ENCODE results near the gene SYMPK.

SYMPK gene

GRCh38 chr19:45901432-45901911 lies 38.5 kb upstream of the SYMPK start:
- H4K20me1 ChIP-seq (ENCODE audit: insufficient read depth, low read length) = 0 out of 2 replicates have a peak, but pooled peaks cover 4% of the 10 kb centered on the region
- ATAC-seq (ENCODE audit: insufficient read depth, low read depth) = no peak
- no peak for TF ChIP-seq EZH2 (IDR thresholded peaks at IDR 0.05; ENCODE audit: borderline replicate concordance, low read depth, low read length, severe bottlenecking)
- TF ChIP-seq, protein P1, sequence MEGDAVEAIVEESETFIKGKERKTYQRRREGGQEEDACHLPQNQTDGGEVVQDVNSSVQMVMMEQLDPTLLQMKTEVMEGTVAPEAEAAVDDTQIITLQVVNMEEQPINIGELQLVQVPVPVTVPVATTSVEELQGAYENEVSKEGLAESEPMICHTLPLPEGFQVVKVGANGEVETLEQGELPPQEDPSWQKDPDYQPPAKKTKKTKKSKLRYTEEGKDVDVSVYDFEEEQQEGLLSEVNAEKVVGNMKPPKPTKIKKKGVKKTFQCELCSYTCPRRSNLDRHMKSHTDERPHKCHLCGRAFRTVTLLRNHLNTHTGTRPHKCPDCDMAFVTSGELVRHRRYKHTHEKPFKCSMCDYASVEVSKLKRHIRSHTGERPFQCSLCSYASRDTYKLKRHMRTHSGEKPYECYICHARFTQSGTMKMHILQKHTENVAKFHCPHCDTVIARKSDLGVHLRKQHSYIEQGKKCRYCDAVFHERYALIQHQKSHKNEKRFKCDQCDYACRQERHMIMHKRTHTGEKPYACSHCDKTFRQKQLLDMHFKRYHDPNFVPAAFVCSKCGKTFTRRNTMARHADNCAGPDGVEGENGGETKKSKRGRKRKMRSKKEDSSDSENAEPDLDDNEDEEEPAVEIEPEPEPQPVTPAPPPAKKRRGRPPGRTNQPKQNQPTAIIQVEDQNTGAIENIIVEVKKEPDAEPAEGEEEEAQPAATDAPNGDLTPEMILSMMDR (IDR thresholded peaks at IDR 0.05; ENCODE audit: borderline replicate concordance, extremely low read depth, low read length, poor library complexity, severe bottlenecking) = no peak
- DNase-seq = peak; percentile 48
- peak overlapping the region; percentile 68 for H3K4me2 ChIP-seq (ENCODE audit: insufficient read depth, low read length)
- H3K27me3 ChIP-seq (ENCODE audit: insufficient read depth, low read length, poor library complexity) = no peaks in the 10 kb centered on the region
- no peaks in the 10 kb centered on the region for H3K9me3 ChIP-seq (ENCODE audit: insufficient read depth, low read length, severe bottlenecking)
- peaks cover 27% of the 10 kb centered on the region for H3K4me1 ChIP-seq (ENCODE audit: insufficient read depth, low read length)
- H3K9ac ChIP-seq (ENCODE audit: low read depth, low read length) = peak overlapping the region; percentile 80; the same call in 1 of the 2 replicates
- H3K4me3 ChIP-seq (ENCODE audit: low read depth in 1 of 2, low read length in 2 of 2) = peak overlapping the region; percentile 71 to 87; a peak in 3 of 4 replicates
- H3K79me2 ChIP-seq (ENCODE audit: insufficient read depth, low read length) = peaks cover 28% of the 10 kb centered on the region
- H3K27ac ChIP-seq (ENCODE audit: low read length) = no peak overlapping the region
- no peak overlapping the region for H2AFZ ChIP-seq (ENCODE audit: low read depth, low read length)
- peaks cover 38% of the 10 kb centered on the region for H3K36me3 ChIP-seq (ENCODE audit: insufficient read depth, low read length)

DNA sequence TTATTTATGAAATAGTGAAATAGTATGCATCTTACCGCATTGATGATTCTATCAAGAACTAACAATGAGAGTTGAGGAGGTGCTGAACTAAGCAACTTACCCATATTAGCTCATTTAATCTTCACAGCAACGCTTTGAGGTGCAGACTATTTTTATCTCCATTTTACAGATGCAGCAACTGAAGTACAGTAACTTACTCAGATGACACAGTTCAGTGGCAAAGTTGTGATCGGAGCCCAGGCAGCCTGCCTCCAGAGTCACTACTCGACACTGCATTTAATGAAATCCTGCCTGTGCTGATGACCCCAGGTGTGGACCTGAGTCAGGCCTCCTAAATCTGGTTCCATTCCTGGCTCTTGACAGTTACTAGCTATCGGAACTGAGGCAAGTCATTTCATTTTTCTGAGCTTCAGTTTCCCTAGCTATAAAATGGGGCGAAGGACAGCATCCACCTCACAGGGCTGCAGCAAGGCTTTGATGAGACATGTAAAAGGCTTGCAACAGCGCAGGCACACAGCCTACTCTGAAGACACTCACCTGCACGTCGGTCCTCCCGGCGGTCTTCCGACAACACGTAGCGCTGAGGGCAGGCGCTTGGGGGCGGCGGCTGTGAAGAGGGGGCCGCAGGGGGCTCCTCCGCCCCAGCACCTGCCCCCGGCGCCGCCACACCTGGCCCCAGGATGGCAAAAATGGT lies 37.9 kb upstream of the SYMPK start:
- ATAC-seq (ENCODE audit: insufficient read depth, low read depth) = no peak

GRCh38 chr19:45899919-45900589 lies 37.1 kb upstream of the SYMPK start:
- H3K27ac ChIP-seq (ENCODE audit: low read length) = no peak overlapping the region
- H3K79me2 ChIP-seq (ENCODE audit: insufficient read depth, low read length) = peaks cover 28% of the 10 kb centered on the region
- TF ChIP-seq, protein P1 (IDR thresholded peaks at IDR 0.05; ENCODE audit: borderline replicate concordance, extremely low read depth, low read length, poor library complexity, severe bottlenecking) = no peak
- no peak for TF ChIP-seq EZH2 (IDR thresholded peaks at IDR 0.05; ENCODE audit: borderline replicate concordance, low read depth, low read length, severe bottlenecking)
- peaks cover 4% of the 10 kb centered on the region; the same call in 1 of the 2 replicates for H4K20me1 ChIP-seq (ENCODE audit: insufficient read depth, low read length)
- peak overlapping the region; percentile 68; the same call in 1 of the 2 replicates for H3K4me2 ChIP-seq (ENCODE audit: insufficient read depth, low read length)
- no peak overlapping the region for H2AFZ ChIP-seq (ENCODE audit: low read depth, low read length)
- H3K36me3 ChIP-seq (ENCODE audit: insufficient read depth, low read length) = peaks cover 49% of the 10 kb centered on the region
- H3K4me1 ChIP-seq (ENCODE audit: insufficient read depth, low read length) = peaks cover 27% of the 10 kb centered on the region
- no peak for ATAC-seq (ENCODE audit: insufficient read depth, low read depth)
- H3K9me3 ChIP-seq (ENCODE audit: insufficient read depth, low read length, severe bottlenecking) = no peaks in the 10 kb centered on the region
- DNase-seq = no peak
- no peak overlapping the region for H3K4me3 ChIP-seq (ENCODE audit: low read depth in 1 of 2, low read length in 2 of 2)
- no peak overlapping the region for H3K9ac ChIP-seq (ENCODE audit: low read depth, low read length)
- no peaks in the 10 kb centered on the region for H3K27me3 ChIP-seq (ENCODE audit: insufficient read depth, low read length, poor library complexity)

More for the DNA sequence above, 37.9 kb upstream of the SYMPK start:
- peak overlapping the region in 1 of 2 experiments; percentile 87; a peak in 2 of 4 replicates for H3K4me3 ChIP-seq (ENCODE audit: low read depth in 1 of 2, low read length in 2 of 2)
- H3K4me2 ChIP-seq (ENCODE audit: insufficient read depth, low read length) = peak overlapping the region; percentile 68
- H4K20me1 ChIP-seq (ENCODE audit: insufficient read depth, low read length) = peaks cover 4% of the 10 kb centered on the region; the same call in 1 of the 2 replicates
- H3K9me3 ChIP-seq (ENCODE audit: insufficient read depth, low read length, severe bottlenecking) = no peaks in the 10 kb centered on the region
- H2AFZ ChIP-seq (ENCODE audit: low read depth, low read length) = no peak overlapping the region
- DNase-seq = no peak
- H3K27ac ChIP-seq (ENCODE audit: low read length) = no peak overlapping the region; the same call in 1 of the 2 replicates
- peaks cover 27% of the 10 kb centered on the region for H3K4me1 ChIP-seq (ENCODE audit: insufficient read depth, low read length)
- H3K9ac ChIP-seq (ENCODE audit: low read depth, low read length) = peak overlapping the region; percentile 80
- H3K36me3 ChIP-seq (ENCODE audit: insufficient read depth, low read length) = peaks cover 41% of the 10 kb centered on the region
- TF ChIP-seq, protein P1 (IDR thresholded peaks at IDR 0.05; ENCODE audit: borderline replicate concordance, extremely low read depth, low read length, poor library complexity, severe bottlenecking) = no peak
- TF ChIP-seq EZH2 (IDR thresholded peaks at IDR 0.05; ENCODE audit: borderline replicate concordance, low read depth, low read length, severe bottlenecking) = no peak
- no peaks in the 10 kb centered on the region for H3K27me3 ChIP-seq (ENCODE audit: insufficient read depth, low read length, poor library complexity)
- H3K79me2 ChIP-seq (ENCODE audit: insufficient read depth, low read length) = peaks cover 28% of the 10 kb centered on the region
